NAMALWA (cell line): ENCODE results near the gene ALOX15.
"Not testable (repeated sequence)": the region's sequence is repeated elsewhere in the genome, so short reads cannot be mapped to it uniquely, and the experiment has no call there.

Source experiments
- DNase-seq: peaks from one replicate; pipeline ENCODE4 v3.0.0-alpha.2; 2015; ENCODE audit warnings: low spot score

Gene ALOX15

DNA sequence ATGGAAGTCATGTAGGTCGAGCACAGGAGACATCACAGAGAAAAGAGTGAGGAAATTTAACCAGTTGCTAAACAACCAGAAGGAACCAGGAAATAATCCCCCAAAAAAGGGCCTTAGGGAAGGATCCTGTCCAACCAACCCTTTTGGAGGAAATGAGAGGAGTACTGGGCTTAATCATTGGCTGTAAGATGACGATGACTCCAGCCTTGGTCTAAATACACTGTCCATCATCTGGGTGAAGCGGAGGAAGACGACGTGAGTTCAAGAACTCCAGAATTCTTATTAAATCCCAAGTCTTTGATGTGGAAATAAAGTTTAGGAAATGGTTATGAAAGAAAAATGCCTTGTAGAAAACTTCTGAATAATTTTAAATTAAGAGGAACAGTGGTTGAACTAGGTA lies 11.5 kb upstream of the ALOX15 start:
- DNase-seq: no peak

DNA sequence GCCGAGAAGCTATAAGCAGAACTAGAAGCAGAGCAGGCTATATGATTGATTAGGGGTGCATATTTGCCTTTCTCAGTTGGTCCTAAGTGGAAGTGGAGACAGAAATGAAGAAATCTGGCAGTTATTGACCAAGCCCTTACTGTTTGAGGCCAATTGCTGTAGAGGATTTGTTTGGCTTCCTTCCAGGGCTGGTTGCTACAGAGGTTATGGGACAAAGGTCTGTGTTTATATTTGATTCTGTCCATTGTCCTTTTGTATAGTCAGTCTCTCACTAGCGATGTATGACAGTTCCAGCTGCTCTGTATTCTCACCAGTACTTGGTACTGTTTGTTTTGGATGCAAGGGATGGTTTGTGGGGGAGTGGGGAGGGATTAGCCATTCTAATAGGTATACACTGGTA lies 7.3 kb upstream of the ALOX15 start:
- DNase-seq: no peak

- DNase-seq: no peak
Measured at GRCh38 chr17:4645642-4646041, 4.2 kb upstream of the ALOX15 start.

DNA sequence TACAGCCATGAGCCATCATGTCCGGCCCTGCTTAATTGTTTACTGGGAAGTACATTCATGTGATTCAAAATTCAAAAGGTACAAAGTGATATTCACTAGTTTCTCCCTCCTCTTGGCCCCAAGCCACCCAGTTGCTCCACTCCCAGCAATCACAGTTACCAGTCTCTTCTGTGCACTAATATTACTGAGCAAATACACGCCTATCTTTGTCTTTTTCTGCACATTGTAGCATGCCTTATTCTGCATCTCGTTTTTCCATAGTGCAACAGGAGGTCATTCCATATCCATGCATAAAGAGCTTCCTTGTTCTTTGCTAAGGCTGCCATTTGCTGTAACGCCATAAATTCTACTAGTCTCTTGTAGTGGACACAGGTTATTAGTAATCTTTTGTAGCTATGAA lies 2.2 kb upstream of the ALOX15 start:
- no peak for DNase-seq

DNA sequence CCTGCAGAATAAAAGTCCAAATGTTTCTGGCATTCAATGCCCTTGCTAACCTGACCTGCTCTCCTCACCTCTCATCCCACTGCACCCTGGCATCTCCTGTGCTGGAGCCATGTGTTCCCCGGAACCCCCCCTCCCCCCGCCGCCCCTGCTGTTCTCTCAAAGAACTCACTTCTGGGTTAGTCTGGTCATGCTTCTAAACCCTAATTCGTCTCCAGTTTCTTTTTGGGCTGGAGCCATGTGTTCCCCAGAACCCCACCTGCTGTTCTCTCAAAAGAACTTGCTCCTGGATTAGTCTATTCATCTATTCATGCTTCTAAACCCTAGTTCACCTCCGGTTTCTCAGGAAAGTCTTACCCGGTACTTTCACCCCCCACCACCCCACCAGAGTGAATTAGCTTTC lies 808 bp upstream of the ALOX15 start:
- no peak for DNase-seq

- not testable (repeated sequence) for DNase-seq
Measured at GRCh38 chr17:4640569-4641188, 799 bp downstream of the ALOX15 start.

GRCh38 chr17:4639301-4640059 lies 2.0 kb downstream of the ALOX15 start:
- peak; percentile 13 for DNase-seq

DNA sequence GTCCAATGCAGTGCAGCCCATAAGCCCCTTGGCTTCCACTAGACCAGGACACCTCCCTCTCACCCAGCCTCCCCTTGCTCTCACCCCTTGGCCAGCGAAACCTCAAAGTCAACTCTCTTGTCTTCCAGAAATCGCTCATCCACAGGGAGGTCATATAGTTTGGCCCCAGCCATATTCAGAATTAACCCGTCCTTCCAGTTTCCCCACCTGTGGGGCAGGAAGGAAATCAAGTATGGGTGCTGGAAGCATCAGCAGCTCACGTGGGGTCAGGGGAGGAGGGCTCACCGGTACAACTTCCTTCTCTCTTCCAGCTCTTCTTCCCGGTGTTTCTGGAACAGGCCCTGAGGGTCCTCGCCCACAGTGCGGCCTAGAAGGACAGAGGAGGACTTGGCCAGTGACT lies 2.7 kb downstream of the ALOX15 start:
- DNase-seq: not testable (repeated sequence)

- DNase-seq: no peak
Measured at GRCh38 chr17:4636474-4637100, 4.9 kb downstream of the ALOX15 start.

- peak; percentile 41 for DNase-seq
Measured at GRCh38 chr17:4635823-4636375, 5.6 kb downstream of the ALOX15 start.

- no peak for DNase-seq
Measured at GRCh38 chr17:4634976-4635375, 6.5 kb downstream of the ALOX15 start.

DNA sequence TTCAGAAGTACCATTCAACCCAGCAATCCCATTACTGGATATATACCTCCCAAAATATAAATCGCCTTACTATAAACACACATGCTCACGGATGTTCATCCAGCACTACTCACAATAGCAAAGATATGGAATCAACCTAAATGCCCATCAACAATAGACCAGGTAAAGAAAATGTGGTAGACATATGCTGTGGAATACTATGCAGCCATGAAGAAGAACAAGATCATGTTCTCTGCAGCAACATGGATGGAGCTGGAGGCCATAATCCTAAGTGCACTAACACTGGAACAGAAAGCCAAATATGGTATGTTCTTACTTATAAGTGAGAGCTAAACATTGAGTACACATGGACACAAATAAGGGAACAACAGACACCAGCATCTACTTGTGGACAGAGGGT lies 7.8 kb downstream of the ALOX15 start:
- no peak for DNase-seq

- no peak for DNase-seq
Measured at GRCh38 chr17:4632581-4632920, 8.9 kb downstream of the ALOX15 start.

DNA sequence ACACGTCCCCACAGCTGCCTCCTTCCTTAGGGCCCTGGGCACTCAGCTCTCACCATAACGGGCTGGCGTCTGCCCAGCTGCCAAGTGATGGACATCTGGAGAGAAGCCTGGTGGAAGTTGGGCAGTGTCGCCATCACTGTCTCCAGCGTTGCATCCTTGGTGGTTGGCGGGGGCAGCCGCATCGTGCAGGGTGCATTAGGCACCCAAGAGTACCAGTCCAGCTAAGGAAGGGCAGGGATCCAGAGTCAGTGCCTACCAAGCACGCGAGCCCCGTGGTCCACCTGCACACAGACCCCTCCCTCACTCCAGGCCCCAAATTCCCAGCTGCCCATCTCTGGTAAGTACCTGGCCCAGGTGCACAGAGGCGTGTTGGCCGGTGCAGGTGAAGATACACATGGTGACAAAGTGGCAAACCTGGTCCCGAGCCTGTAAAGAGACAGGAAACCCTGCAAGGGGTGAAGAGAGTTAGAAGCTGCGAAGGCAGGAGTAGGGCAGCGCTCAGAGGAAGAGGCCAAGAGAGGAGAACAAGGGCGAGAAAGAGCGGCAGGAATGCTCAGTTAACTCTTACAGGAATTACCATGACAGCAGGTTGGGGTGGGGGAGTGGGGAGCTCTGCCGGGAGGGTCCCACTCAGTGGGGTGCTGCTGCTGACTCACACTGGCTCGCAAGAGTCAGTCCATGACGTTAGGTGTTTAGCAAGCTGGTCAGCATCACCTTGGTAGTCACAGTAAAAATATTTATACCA lies 9.5 kb downstream of the ALOX15 start:
- DNase-seq: no peak

DNA sequence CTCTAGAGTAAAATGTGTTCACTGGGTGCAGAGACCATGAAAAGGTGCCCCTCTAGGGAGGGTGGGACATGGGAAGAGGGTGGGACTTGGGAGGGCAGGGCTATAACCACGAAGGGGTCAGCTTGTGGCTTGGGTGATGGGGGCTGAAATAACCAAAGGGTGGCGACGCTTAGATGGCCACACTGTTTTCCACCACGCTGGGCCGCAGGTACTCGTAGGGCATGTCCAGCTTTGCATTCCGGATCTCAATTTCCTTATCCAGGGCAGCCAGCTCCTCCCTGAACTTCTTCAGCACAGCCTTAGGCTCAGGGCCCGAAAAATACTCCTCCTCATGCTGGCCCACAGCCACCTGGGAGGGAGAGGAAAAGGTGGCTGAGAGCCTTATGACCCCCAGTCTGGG lies 10.0 kb downstream of the ALOX15 start:
- no peak for DNase-seq

DNA sequence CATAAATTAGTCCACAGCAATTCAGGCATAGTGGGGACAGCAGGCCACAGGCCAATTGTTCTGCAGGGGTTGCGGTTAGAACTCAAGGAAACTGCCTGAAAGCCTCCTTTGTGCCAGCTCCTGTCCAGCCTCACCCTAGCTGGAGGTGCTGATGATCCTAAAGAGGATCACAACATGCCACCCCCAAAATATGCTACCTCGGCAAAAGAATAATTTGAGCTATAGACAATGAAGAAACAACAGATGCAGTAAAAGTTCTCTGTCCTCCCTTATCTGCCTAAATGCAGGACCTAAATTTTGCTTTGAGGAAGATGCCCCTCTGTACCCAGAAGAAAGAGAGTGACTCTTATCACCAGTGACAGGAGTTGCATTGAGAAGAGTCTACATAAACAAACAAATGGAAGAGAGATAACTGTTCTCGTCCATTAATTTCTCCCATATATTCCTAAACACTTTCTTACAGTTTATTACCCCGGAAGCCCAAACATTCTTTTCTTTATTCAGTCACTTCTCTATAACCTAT lies 14.7 kb downstream of the ALOX15 start:
- DNase-seq: no peak

- no peak for DNase-seq
Measured at GRCh38 chr17:4625181-4625617, 16.3 kb downstream of the ALOX15 start.

DNA sequence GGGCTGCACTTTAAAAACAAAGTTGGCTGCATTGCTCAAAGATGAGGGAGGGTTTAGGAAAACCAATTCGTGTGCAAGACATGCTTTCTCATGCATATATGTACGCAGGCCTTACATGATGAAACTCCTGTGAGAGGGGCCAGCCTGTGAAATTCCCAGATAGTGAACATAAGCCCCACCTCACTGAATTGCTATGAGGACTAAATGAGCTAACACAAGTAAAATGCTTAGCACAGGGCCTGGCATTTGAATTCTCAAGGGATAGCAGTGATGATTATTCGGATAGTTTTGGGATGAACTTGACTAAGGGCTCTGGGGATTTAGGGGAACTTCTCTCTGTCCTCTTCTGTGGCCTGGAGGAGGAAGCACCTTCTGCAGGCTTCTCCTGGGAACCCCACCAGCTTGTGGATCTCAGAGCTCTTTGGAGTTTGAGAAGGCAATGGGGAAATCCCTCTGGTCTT lies 17.0 kb downstream of the ALOX15 start:
- DNase-seq: not testable (repeated sequence)

GRCh38 chr17:4623249-4623648 lies 18.2 kb downstream of the ALOX15 start:
- no peak for DNase-seq

GRCh38 chr17:4622375-4622774 lies 19.1 kb downstream of the ALOX15 start:
- DNase-seq: no peak

DNA sequence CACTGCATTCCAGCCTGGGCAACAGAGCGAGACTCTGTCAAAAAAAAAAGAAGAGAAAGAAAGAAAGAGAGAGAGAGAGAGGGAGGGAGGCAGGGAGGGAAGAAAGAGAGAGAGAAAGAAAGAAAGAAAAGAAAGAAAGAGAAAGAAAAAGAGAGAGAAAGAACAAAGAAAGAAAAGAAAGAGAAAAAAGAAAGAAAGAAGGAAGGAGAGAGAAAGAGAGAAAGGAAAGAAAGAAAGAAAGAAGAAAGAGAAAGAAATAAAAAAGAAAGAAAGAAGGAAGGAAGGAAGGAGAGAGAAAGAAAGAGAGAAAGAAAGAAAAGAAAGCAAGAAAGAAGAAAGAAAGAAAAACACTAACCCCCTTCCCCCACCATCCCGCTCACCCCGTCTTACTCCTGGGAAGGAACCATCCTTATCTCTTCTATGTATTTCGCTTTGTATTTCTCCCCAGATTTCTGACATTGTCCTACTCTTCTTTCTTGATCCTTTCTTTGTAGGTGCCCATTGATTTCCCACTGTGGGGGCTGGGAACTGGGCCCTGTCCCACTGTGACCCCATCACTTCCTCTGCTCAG lies 20.9 kb downstream of the ALOX15 start:
- no peak for DNase-seq
